Transverse colon (tissue), 4 donors: ENCODE results near the gene SLC12A2. TPM values are rescaled to one million over a fixed set of nuclear protein-coding genes. Genes with fewer than 3 reads are reported as not detected.
A peak's percentile ranks its signal among the peaks of the same experiment; 100 is the strongest.

ENCODE experiments used
- DNase-seq: peaks from one replicate; pipeline ENCODE4 v3.0.0-alpha.2; 2019
- H3K27ac ChIP-seq, 4 donors: fragments of 200-600 bp; sonication (generic); 2 replicates each; pipeline ENCODE4 v1.5.1; 2016 to 2018; ENCODE audit warnings: inconsistent platforms in 4 of 4
- H3K27me3 ChIP-seq: fragments of 200-600 bp; sonication (generic); 2 replicates; pipeline ENCODE4 v1.5.1; 2017; ENCODE audit warnings: inconsistent platforms
- H3K36me3 ChIP-seq, 4 donors: fragments of 200-600 bp; sonication (generic); 2 replicates each; pipeline ENCODE4 v1.5.1; 2017 to 2019; ENCODE audit warnings: inconsistent platforms in 4 of 4
- H3K4me1 ChIP-seq, 4 donors: fragments of 200-600 bp; sonication (generic); 2 replicates each; pipeline ENCODE4 v1.5.1; 2017 to 2020; ENCODE audit warnings: inconsistent platforms in 4 of 4
- H3K4me3 ChIP-seq, 4 donors: fragments of 200-600 bp; sonication (generic); 1 replicate in 1 of 4; 2 replicates in 3 of 4; pipeline versions ENCODE4 v1.5.1 to v1.6.1; 2017 to 2019; ENCODE audit warnings: inconsistent platforms in 4 of 4
- H3K9me3 ChIP-seq, 2 donors: fragments of 200-600 bp; sonication (generic); 2 replicates each; pipeline ENCODE4 v1.5.1; 2017 to 2019; ENCODE audit warnings: inconsistent platforms in 2 of 2
- CTCF ChIP-seq, 5 experiments: fragments of 200-600 bp in 3 of 5; fragments of 450-650 bp in 2 of 5; sonication (generic) in 3 of 5; IDR thresholded peaks; 1 replicate in 2 of 5; 2 replicates in 3 of 5; pipeline ENCODE4 v1.5.1; 2016 to 2017; ENCODE audit warnings: antibody characterized with exemption in 5 of 5, inconsistent platforms in 3 of 5, mild to moderate bottlenecking in 2 of 5, moderate library complexity in 1 of 5
- EP300 ChIP-seq: sonication (generic); formaldehyde crosslinking; IDR thresholded peaks from one replicate; pipeline ENCODE4 v1.6.1; 2017; ENCODE audit warnings: antibody characterized with exemption, low read depth
- POLR2A ChIP-seq: fragments of 450-650 bp; IDR thresholded peaks from one replicate; pipeline ENCODE4 v1.6.1; 2016; ENCODE audit warnings: antibody characterized with exemption, mild to moderate bottlenecking, moderate library complexity
- POLR2AphosphoS5 ChIP-seq, 3 donors: sonication (generic); formaldehyde crosslinking; IDR thresholded peaks; one replicate each; pipeline ENCODE4 v1.6.1; 2016; ENCODE audit warnings: antibody characterized with exemption in 3 of 3
- WGBS, 2 donors: methylation state at CpG; one replicate each; pipeline ENCODE4 v1.1.5; 2018; ENCODE audit warnings: low coverage in 1 of 2; 5-methylcytosine and 5-hydroxymethylcytosine counted together
- in situ Hi-C, 4 donors: fragments of 200-750 bp; cut with MboI; loops; one replicate each; pipeline versions ENCODE4 v1.15.0 to v1.15.1; 2017; ENCODE audit warnings: low sequenced_read_pairs in 3 of 4, low pct_ligation_motif_present in 1 of 4, low pct_unique_long_range_greater_than_20kb in 1 of 4
- intact Hi-C: fragments of 100-400 bp; cut with DNase I; formaldehyde crosslinking; loops from one replicate; pipeline ENCODE4 v1.15.1; 2023; ENCODE audit warnings: low total_unique reads
- total RNA-seq, 4 donors: library from RNA; depleted of rRNA; stranded (reverse); fragments of >200 nt; gene quantifications; one replicate each; pipeline ENCODE4 v1.1.0, GENCODE V29; 2016

Gene SLC12A2
- total RNA-seq, 4 donors from 2014 or later, result 40.4 to 91.1 (median 73.5) TPM

GRCh38 chr5:128040927-128041326 is 42.6 kb upstream of the SLC12A2 start:
- Histone ChIP-seq H3K36me3 (no peaks in the 10 kb centered on the region), H3K9me3 (no peaks in the 10 kb centered on the region), H3K4me1 (no peaks in the 10 kb centered on the region), H3K27me3 (no peaks in the 10 kb centered on the region), H3K27ac (no peak overlapping the region), H3K4me3 (no peak overlapping the region)
- WGBS, 2 donors, result 67% methylated on average over 1 of the region's 1 CpG; no CpG with 5 or more reads in 1 of the 2 donors
- no peak for DNase-seq
- in situ Hi-C loops, result no loop called here
- intact Hi-C loops, result no loop called here
- TF ChIP-seq CTCF (IDR thresholded peaks at IDR 0.05) (no peak), POLR2AphosphoS5 (IDR thresholded peaks at IDR 0.05) (no peak), EP300 (no peak), POLR2A (no peak)

- no peaks in the 10 kb centered on the region for H3K4me1 ChIP-seq
- H3K4me3 ChIP-seq, result no peak overlapping the region
- intact Hi-C loops (no loop called here), in situ Hi-C loops (no loop called here)
- no peaks in the 10 kb centered on the region for H3K9me3 ChIP-seq
- TF ChIP-seq POLR2AphosphoS5 (IDR thresholded peaks at IDR 0.05) (no peak), POLR2A (no peak)
- H3K27ac ChIP-seq, result no peak overlapping the region
- no peaks in the 10 kb centered on the region for H3K27me3 ChIP-seq
- H3K36me3 ChIP-seq, result peaks cover 0 to 7% (median 0%) of the 10 kb centered on the region in 4 donors
- DNase-seq, result no peak
Observed at GRCh38 chr5:128052780-128053179, 30.8 kb upstream of the SLC12A2 start.

DNA sequence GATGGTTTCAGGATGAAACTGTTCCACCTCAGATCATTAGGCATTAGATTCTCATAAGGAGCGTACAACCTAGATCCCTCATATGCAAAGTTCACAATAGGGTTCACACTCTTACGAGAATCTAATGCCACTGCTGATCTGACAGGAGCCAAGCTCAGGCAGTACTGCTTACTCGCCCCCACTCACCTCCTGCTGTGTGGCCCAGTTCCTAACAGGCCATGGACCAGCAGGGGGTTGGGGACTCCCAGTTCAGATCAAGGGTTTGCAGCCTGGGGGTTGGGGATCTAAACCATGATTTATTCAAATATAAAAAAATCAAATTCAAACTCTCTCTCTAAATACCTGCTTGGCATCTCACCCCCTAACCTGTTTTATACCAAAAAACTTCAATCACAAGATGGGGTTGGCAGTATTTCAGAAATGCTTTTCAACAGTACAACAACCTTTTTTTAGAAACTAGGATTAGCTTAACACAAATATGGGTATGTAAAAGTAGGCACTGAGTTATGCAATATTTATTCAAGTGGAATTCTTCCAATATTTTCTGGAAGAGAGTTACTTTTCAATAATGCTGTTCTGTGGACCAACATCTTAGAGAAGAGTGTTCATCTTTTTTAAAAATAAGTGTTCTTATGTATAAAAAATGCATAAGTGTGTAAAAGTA is 30.1 kb upstream of the SLC12A2 start:
- H3K36me3 ChIP-seq, result peaks cover 0 to 7% (median 0%) of the 10 kb centered on the region in 4 donors
- 90% methylated on average over 3 of the region's 3 CpGs; no CpG with 5 or more reads in 1 of the 2 donors for WGBS, 2 donors
- H3K9me3 ChIP-seq, result no peaks in the 10 kb centered on the region
- H3K4me3 ChIP-seq, result no peak overlapping the region
- TF ChIP-seq CTCF (IDR thresholded peaks at IDR 0.05) (no peak), EP300 (no peak), POLR2AphosphoS5 (IDR thresholded peaks at IDR 0.05) (no peak), POLR2A (no peak)
- intact Hi-C loops, result no loop called here
- H3K27me3 ChIP-seq, result no peaks in the 10 kb centered on the region
- no peaks in the 10 kb centered on the region for H3K4me1 ChIP-seq
- H3K27ac ChIP-seq, result peak overlapping the region in 1 of 4 donors; percentile 45
- no peak for DNase-seq
- in situ Hi-C loops, result no loop called here

- Histone ChIP-seq H3K27me3 (no peaks in the 10 kb centered on the region), H3K9me3 (no peaks in the 10 kb centered on the region), H3K36me3 (no peaks in the 10 kb centered on the region), H3K4me3 (no peak overlapping the region), H3K4me1 (peaks cover 0 to 26% (median 25%) of the 10 kb centered on the region in 4 donors), H3K27ac (peak overlapping the region in 1 of 4 donors; percentile 47)
- TF ChIP-seq POLR2AphosphoS5 (IDR thresholded peaks at IDR 0.05) (no peak), EP300 (no peak), CTCF (IDR thresholded peaks at IDR 0.05) (no peak), POLR2A (no peak)
- 25 to 48% methylated on average over 1 of the region's 1 CpG for WGBS, 2 donors
- DNase-seq, result no peak
- in situ Hi-C loops (no loop called here), intact Hi-C loops (no loop called here)
Observed at GRCh38 chr5:128060644-128061385, 22.8 kb upstream of the SLC12A2 start.
